GM12878 (cell line): ENCODE data around the gene PAPSS2. TPM values are rescaled to one million over a fixed set of nuclear protein-coding genes. Genes with fewer than 3 reads are reported as not detected.

Experiments used
- CREM ChIP-seq: IDR thresholded peaks from 2 replicates; pipeline ENCODE4 v1.6.1; 2014; ENCODE audit warnings: antibody characterized with exemption, low read depth
- MEF2B ChIP-seq: fragments of 450-650 bp; IDR thresholded peaks from 2 replicates; pipeline ENCODE4 v1.6.1; 2018; ENCODE audit warnings: mild to moderate bottlenecking, moderate library complexity; ENCODE audit not compliant: partially characterized antibody, poor library complexity, severe bottlenecking
- MXI1 ChIP-seq: fragments of 150-350 bp; IDR thresholded peaks from 2 replicates; pipeline ENCODE4 v1.6.1; 2011; ENCODE audit warnings: low read depth, mild to moderate bottlenecking, inconsistent platforms, low read length, improper control_type of control experiment
- MYB ChIP-seq: fragments of 150-350 bp; IDR thresholded peaks from 2 replicates; pipeline ENCODE4 v1.6.1; 2014; ENCODE audit warnings: mild to moderate bottlenecking, low read depth, low read length, borderline replicate concordance
- RELA ChIP-seq: fragments of 450-650 bp; IDR thresholded peaks from 2 replicates; pipeline ENCODE4 v1.8.0; 2014; ENCODE audit warnings: borderline replicate concordance; ENCODE audit not compliant: partially characterized antibody
- ZZZ3 ChIP-seq: IDR thresholded peaks from 2 replicates; pipeline ENCODE4 v1.6.1; 2011; ENCODE audit warnings: low read depth; ENCODE audit not compliant: control insufficient read depth, insufficient read length
- polyA plus RNA-seq, 11 experiments: library from polyadenylated mRNA; depleted of rRNA in 4 of 11; unstranded in 6 of 11; stranded (reverse) in 5 of 11; fragments of >200 nt; fragmentation: Nextera tagmentation in 4 of 11; fragmentation: Illumina TruSeq in 1 of 11; extraction: Ambion mirVana in 4 of 11; extraction: Trizol in 1 of 11; gene quantifications; 1 replicate in 1 of 11; 2 replicates in 10 of 11; pipeline versions ENCODE4 v1.2.1 to v1.2.3, GENCODE V29; 2011 to 2016; ENCODE audit warnings: inconsistent platforms in 2 of 11, missing spikeins in 2 of 11, low read depth in 1 of 11
- total RNA-seq, 4 experiments: library from RNA; depleted of rRNA in 3 of 4; stranded (reverse); fragments of >200 nt in 3 of 4; fragmentation: Illumina TruSeq in 1 of 4; extraction: Trizol in 1 of 4; gene quantifications; 2 replicates each; pipeline versions ENCODE4 v1.2.1 to v1.2.3, GENCODE V29; 2013 to 2021
- TF ChIP-seq, protein P1 (sequence below): fragments of 450-650 bp; IDR thresholded peaks from 2 replicates; pipeline ENCODE4 v1.6.1; 2017; ENCODE audit warnings: mild to moderate bottlenecking, moderate library complexity
- TF ChIP-seq, protein P2 (sequence below): fragments of 450-650 bp; formaldehyde crosslinking; IDR thresholded peaks from 2 replicates; pipeline ENCODE4 v1.4.0; 2020; ENCODE audit warnings: mild to moderate bottlenecking, moderate library complexity

Gene PAPSS2
- total and polyA plus RNA-seq, 10 of the 15 experiments (the other 5 are each of a cell fraction or from before 2014, with no cell fraction given), result 0.15 to 2.1 (median 0.37) TPM

DNA sequence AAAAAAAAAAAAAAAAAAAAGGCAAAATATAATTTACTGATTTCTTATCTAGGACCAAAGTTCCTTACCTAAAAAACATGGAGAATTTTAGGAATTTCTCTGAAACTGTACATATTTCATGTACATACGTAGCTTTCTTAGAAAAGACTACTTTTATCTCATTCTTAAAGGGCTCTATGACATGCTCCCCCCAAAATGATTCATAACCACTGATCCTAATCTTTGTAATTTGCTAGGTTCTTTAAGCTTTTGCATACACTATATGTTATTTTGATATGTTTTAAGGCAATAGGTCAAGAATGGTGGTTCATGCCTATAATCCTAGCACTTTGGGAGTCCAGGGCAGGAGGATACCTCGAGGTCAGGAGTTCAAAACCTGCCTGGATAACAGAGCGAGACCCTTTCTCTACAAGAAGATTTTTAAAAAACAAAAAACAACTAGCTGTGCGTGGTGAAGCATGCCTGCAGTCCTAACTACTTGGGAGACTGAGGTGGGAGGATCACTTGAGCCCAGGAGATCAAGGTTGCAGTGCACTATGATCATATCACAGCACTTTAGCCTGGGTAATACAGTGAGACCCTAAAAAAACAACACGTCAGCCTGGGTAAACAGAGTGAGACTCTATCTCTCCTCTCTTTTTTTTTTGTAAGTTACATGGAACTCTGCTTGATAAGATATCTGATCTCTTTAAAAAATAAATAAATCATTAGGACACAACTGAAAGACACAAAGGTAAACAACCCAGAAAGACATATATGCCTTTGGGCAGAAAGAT, 103.6 kb downstream of the PAPSS2 start (continued):
- TF ChIP-seq, protein P1, sequence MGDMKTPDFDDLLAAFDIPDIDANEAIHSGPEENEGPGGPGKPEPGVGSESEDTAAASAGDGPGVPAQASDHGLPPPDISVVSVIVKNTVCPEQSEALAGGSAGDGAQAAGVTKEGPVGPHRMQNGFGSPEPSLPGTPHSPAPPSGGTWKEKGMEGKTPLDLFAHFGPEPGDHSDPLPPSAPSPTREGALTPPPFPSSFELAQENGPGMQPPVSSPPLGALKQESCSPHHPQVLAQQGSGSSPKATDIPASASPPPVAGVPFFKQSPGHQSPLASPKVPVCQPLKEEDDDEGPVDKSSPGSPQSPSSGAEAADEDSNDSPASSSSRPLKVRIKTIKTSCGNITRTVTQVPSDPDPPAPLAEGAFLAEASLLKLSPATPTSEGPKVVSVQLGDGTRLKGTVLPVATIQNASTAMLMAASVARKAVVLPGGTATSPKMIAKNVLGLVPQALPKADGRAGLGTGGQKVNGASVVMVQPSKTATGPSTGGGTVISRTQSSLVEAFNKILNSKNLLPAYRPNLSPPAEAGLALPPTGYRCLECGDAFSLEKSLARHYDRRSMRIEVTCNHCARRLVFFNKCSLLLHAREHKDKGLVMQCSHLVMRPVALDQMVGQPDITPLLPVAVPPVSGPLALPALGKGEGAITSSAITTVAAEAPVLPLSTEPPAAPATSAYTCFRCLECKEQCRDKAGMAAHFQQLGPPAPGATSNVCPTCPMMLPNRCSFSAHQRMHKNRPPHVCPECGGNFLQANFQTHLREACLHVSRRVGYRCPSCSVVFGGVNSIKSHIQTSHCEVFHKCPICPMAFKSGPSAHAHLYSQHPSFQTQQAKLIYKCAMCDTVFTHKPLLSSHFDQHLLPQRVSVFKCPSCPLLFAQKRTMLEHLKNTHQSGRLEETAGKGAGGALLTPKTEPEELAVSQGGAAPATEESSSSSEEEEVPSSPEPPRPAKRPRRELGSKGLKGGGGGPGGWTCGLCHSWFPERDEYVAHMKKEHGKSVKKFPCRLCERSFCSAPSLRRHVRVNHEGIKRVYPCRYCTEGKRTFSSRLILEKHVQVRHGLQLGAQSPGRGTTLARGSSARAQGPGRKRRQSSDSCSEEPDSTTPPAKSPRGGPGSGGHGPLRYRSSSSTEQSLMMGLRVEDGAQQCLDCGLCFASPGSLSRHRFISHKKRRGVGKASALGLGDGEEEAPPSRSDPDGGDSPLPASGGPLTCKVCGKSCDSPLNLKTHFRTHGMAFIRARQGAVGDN, result no peak
- TF ChIP-seq MEF2B, result no peak
- TF ChIP-seq RELA, result no peak
- no peak for TF ChIP-seq CREM
- TF ChIP-seq MYB, result no peak
- no peak for TF ChIP-seq ZZZ3
- no peak for TF ChIP-seq MXI1
- TF ChIP-seq, protein P2, sequence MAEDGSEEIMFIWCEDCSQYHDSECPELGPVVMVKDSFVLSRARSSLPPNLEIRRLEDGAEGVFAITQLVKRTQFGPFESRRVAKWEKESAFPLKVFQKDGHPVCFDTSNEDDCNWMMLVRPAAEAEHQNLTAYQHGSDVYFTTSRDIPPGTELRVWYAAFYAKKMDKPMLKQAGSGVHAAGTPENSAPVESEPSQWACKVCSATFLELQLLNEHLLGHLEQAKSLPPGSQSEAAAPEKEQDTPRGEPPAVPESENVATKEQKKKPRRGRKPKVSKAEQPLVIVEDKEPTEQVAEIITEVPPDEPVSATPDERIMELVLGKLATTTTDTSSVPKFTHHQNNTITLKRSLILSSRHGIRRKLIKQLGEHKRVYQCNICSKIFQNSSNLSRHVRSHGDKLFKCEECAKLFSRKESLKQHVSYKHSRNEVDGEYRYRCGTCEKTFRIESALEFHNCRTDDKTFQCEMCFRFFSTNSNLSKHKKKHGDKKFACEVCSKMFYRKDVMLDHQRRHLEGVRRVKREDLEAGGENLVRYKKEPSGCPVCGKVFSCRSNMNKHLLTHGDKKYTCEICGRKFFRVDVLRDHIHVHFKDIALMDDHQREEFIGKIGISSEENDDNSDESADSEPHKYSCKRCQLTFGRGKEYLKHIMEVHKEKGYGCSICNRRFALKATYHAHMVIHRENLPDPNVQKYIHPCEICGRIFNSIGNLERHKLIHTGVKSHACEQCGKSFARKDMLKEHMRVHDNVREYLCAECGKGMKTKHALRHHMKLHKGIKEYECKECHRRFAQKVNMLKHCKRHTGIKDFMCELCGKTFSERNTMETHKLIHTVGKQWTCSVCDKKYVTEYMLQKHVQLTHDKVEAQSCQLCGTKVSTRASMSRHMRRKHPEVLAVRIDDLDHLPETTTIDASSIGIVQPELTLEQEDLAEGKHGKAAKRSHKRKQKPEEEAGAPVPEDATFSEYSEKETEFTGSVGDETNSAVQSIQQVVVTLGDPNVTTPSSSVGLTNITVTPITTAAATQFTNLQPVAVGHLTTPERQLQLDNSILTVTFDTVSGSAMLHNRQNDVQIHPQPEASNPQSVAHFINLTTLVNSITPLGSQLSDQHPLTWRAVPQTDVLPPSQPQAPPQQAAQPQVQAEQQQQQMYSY (CRISPR knock-in tag), result no peak
- TF ChIP-seq, all 136 proteins: peak for 0
